Keratinocyte (primary cell): Measurements from ENCODE around the gene ERC2. TPM values are rescaled to one million over a fixed set of nuclear protein-coding genes. Genes with fewer than 3 reads are reported as not detected.

ENCODE experiments used
- DNase-seq: peaks from one replicate; pipeline ENCODE4 v3.0.0-alpha.2; 2011; ENCODE audit warnings: low read depth, missing footprints, low spot score
- FAIRE-seq: peaks from 2 replicates; lab custom pipeline; 2011; peaks lifted over from hg19 to GRCh38; lab: Jason Lieb, UNC
- H2AFZ ChIP-seq: 2 replicates; pipeline ENCODE4 v1.6.0; 2012; ENCODE audit warnings: low read length, control low read depth, inconsistent platforms; ENCODE audit not compliant: control insufficient read depth
- H3K27ac ChIP-seq: 2 replicates; pipeline ENCODE4 v1.5.1; 2011; ENCODE audit warnings: low read length; ENCODE audit not compliant: control insufficient read depth, insufficient read depth
- H3K27me3 ChIP-seq: 3 replicates; pipeline ENCODE4 v1.6.0; 2011; ENCODE audit warnings: low read length; ENCODE audit not compliant: control insufficient read depth, insufficient read depth; ENCODE audit errors: extremely low read depth
- H3K36me3 ChIP-seq, 2 experiments: 2 replicates in 1 of 2; 3 replicates in 1 of 2; pipeline ENCODE4 v1.5.1; 2011; ENCODE audit warnings: low read length in 2 of 2, mild to moderate bottlenecking in 1 of 2; ENCODE audit not compliant: control insufficient read depth in 2 of 2, insufficient read depth in 2 of 2; ENCODE audit errors: extremely low read depth in 1 of 2
- H3K4me1 ChIP-seq: 3 replicates; pipeline ENCODE4 v1.5.1; 2011; ENCODE audit warnings: low read length; ENCODE audit not compliant: control insufficient read depth, insufficient read depth; ENCODE audit errors: extremely low read depth
- H3K4me2 ChIP-seq: 3 replicates; pipeline ENCODE4 v1.6.0; 2011; ENCODE audit warnings: low read depth, low read length; ENCODE audit not compliant: control insufficient read depth, insufficient read depth; ENCODE audit errors: extremely low read depth
- H3K4me3 ChIP-seq, 3 experiments: fragments of 200-600 bp in 1 of 3; sonication (generic) in 1 of 3; 2 replicates in 2 of 3; 3 replicates in 1 of 3; pipeline ENCODE4 v1.5.1; 2011 to 2016; ENCODE audit warnings: low read length in 3 of 3, mild to moderate bottlenecking in 3 of 3, control low read depth in 2 of 3, inconsistent platforms in 1 of 3, low read depth in 1 of 3, mixed read lengths in 1 of 3, mixed run types in 1 of 3, moderate library complexity in 1 of 3; ENCODE audit not compliant: control insufficient read depth in 2 of 3, insufficient read depth in 2 of 3; ENCODE audit errors: extremely low read depth in 1 of 3
- H3K79me2 ChIP-seq: 2 replicates; pipeline ENCODE4 v1.6.0; 2012; ENCODE audit warnings: low read length; ENCODE audit not compliant: control insufficient read depth, insufficient read depth
- H3K9ac ChIP-seq: 3 replicates; pipeline ENCODE4 v1.6.0; 2011; ENCODE audit warnings: low read length; ENCODE audit not compliant: control insufficient read depth, insufficient read depth; ENCODE audit errors: extremely low read depth
- H3K9me1 ChIP-seq: 3 replicates; pipeline ENCODE4 v1.6.0; 2011; ENCODE audit warnings: low read length; ENCODE audit not compliant: control insufficient read depth, insufficient read depth; ENCODE audit errors: extremely low read depth
- H3K9me3 ChIP-seq: 2 replicates; pipeline ENCODE4 v1.5.1; 2012; ENCODE audit warnings: low read depth, low read length; ENCODE audit not compliant: control insufficient read depth
- H4K20me1 ChIP-seq: 3 replicates; pipeline ENCODE4 v1.6.0; 2011; ENCODE audit warnings: low read length; ENCODE audit not compliant: control insufficient read depth, insufficient read depth; ENCODE audit errors: extremely low read depth
- CTCF ChIP-seq, 3 experiments: IDR thresholded peaks in 1 of 3; conservative IDR thresholded peaks in 1 of 3; optimal IDR thresholded peaks in 1 of 3; 2 replicates in 2 of 3; 3 replicates in 1 of 3; pipeline versions ENCODE3 to v1.5.1; 2011; ENCODE audit warnings: low read length in 3 of 3, mild to moderate bottlenecking in 3 of 3, moderate library complexity in 2 of 3, control low read depth in 1 of 3, inconsistent platforms in 1 of 3; ENCODE audit not compliant: insufficient read depth in 2 of 3; ENCODE audit errors: extremely low read depth in 1 of 3
- EZH2 ChIP-seq: IDR thresholded peaks from one replicate; pipeline ENCODE4 v1.6.1; 2012; ENCODE audit warnings: inconsistent platforms, mild to moderate bottlenecking, low read length, moderate library complexity
- dilution Hi-C: fragments of 300-500 bp; cut with MboI; formaldehyde crosslinking; loops from one replicate; pipeline ENCODE4 v1.7.0; 2020; ENCODE audit warnings: low sequenced_read_pairs; ENCODE audit not compliant: extremely low pct_ligation_motif_present
- polyA plus RNA-seq, 5 experiments: library from polyadenylated mRNA; depleted of rRNA in 3 of 5; stranded (reverse) in 3 of 5; stranded (forward) in 1 of 5; unstranded in 1 of 5; fragments of >200 nt; gene quantifications; 1 replicate in 1 of 5; 2 replicates in 3 of 5; 3 replicates in 1 of 5; pipeline versions ENCODE4 v1.2.1 to v1.2.3, GENCODE V29; 2011 to 2012; ENCODE audit warnings: missing spikeins in 2 of 5, low read depth in 1 of 5, low replicate concordance in 1 of 5

The ERC2 gene
- polyA plus RNA-seq, 1 donor (not counting 4 experiments of a cell fraction or from before 2014, with no cell fraction given): 0.08 TPM

- H4K20me1 ChIP-seq: no peaks in the 10 kb centered on the region
- no peak overlapping the region for H2AFZ ChIP-seq
- no peaks in the 10 kb centered on the region for H3K36me3 ChIP-seq
- H3K79me2 ChIP-seq: no peaks in the 10 kb centered on the region
- no peaks in the 10 kb centered on the region for H3K9me3 ChIP-seq
- H3K27ac ChIP-seq: no peak overlapping the region
- TF ChIP-seq CTCF (optimal IDR thresholded peaks at IDR 0.05 in 1 of 3, IDR thresholded peaks at IDR 0.05 in 1 of 3, conservative IDR thresholded peaks at IDR 0.05 in 1 of 3; ENCODE audit: extremely low read depth in 1 of 3, insufficient read depth in 2 of 3, low read length in 3 of 3) (no peak), EZH2 (no peak)
- H3K9ac ChIP-seq: no peak overlapping the region
- DNase-seq (no peak), FAIRE-seq (no peak)
- no peak overlapping the region for H3K4me2 ChIP-seq
- dilution Hi-C loops: no loop called here
- H3K9me1 ChIP-seq: no peaks in the 10 kb centered on the region
- no peaks in the 10 kb centered on the region for H3K27me3 ChIP-seq
- no peaks in the 10 kb centered on the region for H3K4me1 ChIP-seq
- no peak overlapping the region for H3K4me3 ChIP-seq
Measured at GRCh38 chr3:56052188-56052587, 416.1 kb downstream of the ERC2 start.

GRCh38 chr3:56051052-56051451 is 417.2 kb downstream of the ERC2 start:
- H3K36me3 ChIP-seq: no peaks in the 10 kb centered on the region
- dilution Hi-C loops: no loop called here
- H4K20me1 ChIP-seq: no peaks in the 10 kb centered on the region
- H3K27ac ChIP-seq: no peak overlapping the region
- TF ChIP-seq EZH2 (no peak), CTCF (optimal IDR thresholded peaks at IDR 0.05 in 1 of 3, IDR thresholded peaks at IDR 0.05 in 1 of 3, conservative IDR thresholded peaks at IDR 0.05 in 1 of 3; ENCODE audit: extremely low read depth in 1 of 3, insufficient read depth in 2 of 3, low read length in 3 of 3) (no peak)
- no peak for DNase-seq
- H3K9me1 ChIP-seq: no peaks in the 10 kb centered on the region
- H3K9me3 ChIP-seq: no peaks in the 10 kb centered on the region
- H3K79me2 ChIP-seq: no peaks in the 10 kb centered on the region
- no peak overlapping the region for H3K4me3 ChIP-seq
- H3K4me1 ChIP-seq: no peaks in the 10 kb centered on the region
- no peak overlapping the region for H2AFZ ChIP-seq
- H3K4me2 ChIP-seq: no peak overlapping the region
- no peak for FAIRE-seq
- no peak overlapping the region for H3K9ac ChIP-seq
- no peaks in the 10 kb centered on the region for H3K27me3 ChIP-seq
